ENCODE results near the gene BICD2. TPM values are rescaled to one million over a fixed set of nuclear protein-coding genes. Genes with fewer than 3 reads are reported as not detected.
"Not testable (repeated sequence)": the region's sequence is repeated elsewhere in the genome, so short reads cannot be mapped to it uniquely, and the experiment has no call there.

The BICD2 gene
- polyA plus RNA-seq, 4 donors: 0.67 to 9.7 (median 3.3) TPM

GRCh38 chr9:92780206-92780605 is 15.6 kb upstream of the BICD2 start:
- Histone ChIP-seq H3K4me1 (ENCODE audit: control insufficient read depth in 3 of 3, insufficient read depth in 2 of 3, low read depth in 1 of 3, low read length in 2 of 3) (no peaks in the 10 kb centered on the region), H3K27ac (ENCODE audit: low read depth in 1 of 3, low read length in 2 of 3) (no peak overlapping the region), H3K9me3 (ENCODE audit: control insufficient read depth in 2 of 2, insufficient read depth in 1 of 2, low read depth in 1 of 2, low read length in 1 of 2) (peaks cover 0 to 13% of the 10 kb centered on the region in 2 donors), H3K27me3 (ENCODE audit: control insufficient read depth in 3 of 3, insufficient read depth in 3 of 3, low read length in 3 of 3) (peaks cover 0 to 18% (median 2%) of the 10 kb centered on the region in 3 donors), H3K36me3 (ENCODE audit: control insufficient read depth in 3 of 3, insufficient read depth in 2 of 3, low read depth in 1 of 3, low read length in 3 of 3) (no peaks in the 10 kb centered on the region), H3K4me3 (ENCODE audit: low read depth in 1 of 3, low read length in 3 of 3) (no peak overlapping the region)
- DNase-seq: no peak
- no peak for FAIRE-seq

GRCh38 chr9:92775466-92775865 is 10.8 kb upstream of the BICD2 start:
- Histone ChIP-seq H3K9me3 (ENCODE audit: control insufficient read depth in 2 of 2, insufficient read depth in 1 of 2, low read depth in 1 of 2, low read length in 1 of 2) (peaks cover 0 to 3% of the 10 kb centered on the region in 2 donors), H3K4me3 (ENCODE audit: low read depth in 1 of 3, low read length in 3 of 3) (no peak overlapping the region), H3K36me3 (ENCODE audit: control insufficient read depth in 3 of 3, insufficient read depth in 2 of 3, low read depth in 1 of 3, low read length in 3 of 3) (no peaks in the 10 kb centered on the region), H3K27me3 (ENCODE audit: control insufficient read depth in 3 of 3, insufficient read depth in 3 of 3, low read length in 3 of 3) (peaks cover 2 to 7% (median 4%) of the 10 kb centered on the region in 3 donors), H3K27ac (ENCODE audit: low read depth in 1 of 3, low read length in 2 of 3) (no peak overlapping the region), H3K4me1 (ENCODE audit: control insufficient read depth in 3 of 3, insufficient read depth in 2 of 3, low read depth in 1 of 3, low read length in 2 of 3) (peaks cover 0 to 8% (median 0%) of the 10 kb centered on the region in 3 donors)
- no peak for DNase-seq
- no peak for FAIRE-seq
- 68 to 81% (median 79%) methylated on average over 5 of the region's 5 CpGs for WGBS, 3 donors

GRCh38 chr9:92774274-92774673 is 9.6 kb upstream of the BICD2 start:
- Histone ChIP-seq H3K27ac (ENCODE audit: low read depth in 1 of 3, low read length in 2 of 3) (no peak overlapping the region), H3K4me1 (ENCODE audit: control insufficient read depth in 3 of 3, insufficient read depth in 2 of 3, low read depth in 1 of 3, low read length in 2 of 3) (peaks cover 0 to 17% (median 0%) of the 10 kb centered on the region in 3 donors), H3K4me3 (ENCODE audit: low read depth in 1 of 3, low read length in 3 of 3) (no peak overlapping the region), H3K9me3 (ENCODE audit: control insufficient read depth in 2 of 2, insufficient read depth in 1 of 2, low read depth in 1 of 2, low read length in 1 of 2) (peaks cover 0 to 3% of the 10 kb centered on the region in 2 donors), H3K36me3 (ENCODE audit: control insufficient read depth in 3 of 3, insufficient read depth in 2 of 3, low read depth in 1 of 3, low read length in 3 of 3) (no peaks in the 10 kb centered on the region), H3K27me3 (ENCODE audit: control insufficient read depth in 3 of 3, insufficient read depth in 3 of 3, low read length in 3 of 3) (peaks cover 2 to 7% (median 4%) of the 10 kb centered on the region in 3 donors)
- FAIRE-seq (no peak), DNase-seq (no peak)
- 61 to 83% (median 76%) methylated on average over 1 of the region's 1 CpG for WGBS, 3 donors

GRCh38 chr9:92773810-92774209 is 9.2 kb upstream of the BICD2 start:
- Histone ChIP-seq H3K27me3 (ENCODE audit: control insufficient read depth in 3 of 3, insufficient read depth in 3 of 3, low read length in 3 of 3) (peaks cover 2 to 6% (median 4%) of the 10 kb centered on the region in 3 donors), H3K4me1 (ENCODE audit: control insufficient read depth in 3 of 3, insufficient read depth in 2 of 3, low read depth in 1 of 3, low read length in 2 of 3) (peaks cover 0 to 20% (median 0%) of the 10 kb centered on the region in 3 donors), H3K36me3 (ENCODE audit: control insufficient read depth in 3 of 3, insufficient read depth in 2 of 3, low read depth in 1 of 3, low read length in 3 of 3) (no peaks in the 10 kb centered on the region), H3K27ac (ENCODE audit: low read depth in 1 of 3, low read length in 2 of 3) (no peak overlapping the region), H3K9me3 (ENCODE audit: control insufficient read depth in 2 of 2, insufficient read depth in 1 of 2, low read depth in 1 of 2, low read length in 1 of 2) (peaks cover 0 to 2% of the 10 kb centered on the region in 2 donors), H3K4me3 (ENCODE audit: low read depth in 1 of 3, low read length in 3 of 3) (no peak overlapping the region)
- no peak for FAIRE-seq
- WGBS, 3 donors: 85 to 88% (median 85%) methylated on average over 3 of the region's 3 CpGs
- no peak for DNase-seq

GRCh38 chr9:92771309-92771708 is 6.7 kb upstream of the BICD2 start:
- H3K4me1 ChIP-seq (ENCODE audit: control insufficient read depth in 3 of 3, insufficient read depth in 2 of 3, low read depth in 1 of 3, low read length in 2 of 3): peaks cover 0 to 23% (median 0%) of the 10 kb centered on the region in 3 donors
- no peaks in the 10 kb centered on the region for H3K36me3 ChIP-seq (ENCODE audit: control insufficient read depth in 3 of 3, insufficient read depth in 2 of 3, low read depth in 1 of 3, low read length in 3 of 3)
- H3K27me3 ChIP-seq (ENCODE audit: control insufficient read depth in 3 of 3, insufficient read depth in 3 of 3, low read length in 3 of 3): peaks cover 2 to 3% (median 2%) of the 10 kb centered on the region in 3 donors
- no peak for FAIRE-seq
- no peak overlapping the region for H3K27ac ChIP-seq (ENCODE audit: low read depth in 1 of 3, low read length in 2 of 3)
- H3K9me3 ChIP-seq (ENCODE audit: control insufficient read depth in 2 of 2, insufficient read depth in 1 of 2, low read depth in 1 of 2, low read length in 1 of 2): no peaks in the 10 kb centered on the region
- WGBS, 3 donors: 86 to 92% (median 91%) methylated on average over 5 of the region's 5 CpGs
- DNase-seq: no peak
- no peak overlapping the region for H3K4me3 ChIP-seq (ENCODE audit: low read depth in 1 of 3, low read length in 3 of 3)

GRCh38 chr9:92770360-92770995 is 5.8 kb upstream of the BICD2 start:
- Histone ChIP-seq H3K27ac (ENCODE audit: low read depth in 1 of 3, low read length in 2 of 3) (peak overlapping the region in 1 of 3 donors; percentile 30), H3K27me3 (ENCODE audit: control insufficient read depth in 3 of 3, insufficient read depth in 3 of 3, low read length in 3 of 3) (peaks cover 1 to 2% (median 2%) of the 10 kb centered on the region in 3 donors), H3K4me3 (ENCODE audit: low read depth in 1 of 3, low read length in 3 of 3) (no peak overlapping the region), H3K9me3 (ENCODE audit: control insufficient read depth in 2 of 2, insufficient read depth in 1 of 2, low read depth in 1 of 2, low read length in 1 of 2) (no peaks in the 10 kb centered on the region), H3K4me1 (ENCODE audit: control insufficient read depth in 3 of 3, insufficient read depth in 2 of 3, low read depth in 1 of 3, low read length in 2 of 3) (peaks cover 0 to 30% (median 5%) of the 10 kb centered on the region in 3 donors), H3K36me3 (ENCODE audit: control insufficient read depth in 3 of 3, insufficient read depth in 2 of 3, low read depth in 1 of 3, low read length in 3 of 3) (no peaks in the 10 kb centered on the region)
- FAIRE-seq (no peak), DNase-seq (peak; percentile 23 to 43)
- WGBS, 3 donors: 33 to 50% (median 34%) methylated on average over 7 of the region's 7 CpGs

GRCh38 chr9:92769990-92770359 is 5.3 kb upstream of the BICD2 start:
- 17 to 38% (median 29%) methylated on average over 2 of the region's 2 CpGs for WGBS, 3 donors
- Histone ChIP-seq H3K27ac (ENCODE audit: low read depth in 1 of 3, low read length in 2 of 3) (no peak overlapping the region), H3K36me3 (ENCODE audit: control insufficient read depth in 3 of 3, insufficient read depth in 2 of 3, low read depth in 1 of 3, low read length in 3 of 3) (no peaks in the 10 kb centered on the region), H3K9me3 (ENCODE audit: control insufficient read depth in 2 of 2, insufficient read depth in 1 of 2, low read depth in 1 of 2, low read length in 1 of 2) (no peaks in the 10 kb centered on the region), H3K27me3 (ENCODE audit: control insufficient read depth in 3 of 3, insufficient read depth in 3 of 3, low read length in 3 of 3) (peaks cover 0 to 2% (median 2%) of the 10 kb centered on the region in 3 donors), H3K4me1 (ENCODE audit: control insufficient read depth in 3 of 3, insufficient read depth in 2 of 3, low read depth in 1 of 3, low read length in 2 of 3) (peaks cover 0 to 30% (median 5%) of the 10 kb centered on the region in 3 donors), H3K4me3 (ENCODE audit: low read depth in 1 of 3, low read length in 3 of 3) (no peak overlapping the region)
- DNase-seq (peak; percentile 23 to 28), FAIRE-seq (no peak)

GRCh38 chr9:92769286-92769685 is 4.7 kb upstream of the BICD2 start:
- peaks cover 0 to 30% (median 5%) of the 10 kb centered on the region in 3 donors for H3K4me1 ChIP-seq (ENCODE audit: control insufficient read depth in 3 of 3, insufficient read depth in 2 of 3, low read depth in 1 of 3, low read length in 2 of 3)
- WGBS, 3 donors: 26 to 64% (median 37%) methylated on average over 3 of the region's 3 CpGs
- FAIRE-seq: no peak

GRCh38 chr9:92768816-92769215 is 4.2 kb upstream of the BICD2 start:
- peak in 1 of 2 donors; percentile 69 for DNase-seq
- peaks cover 0 to 30% (median 5%) of the 10 kb centered on the region in 3 donors for H3K4me1 ChIP-seq (ENCODE audit: control insufficient read depth in 3 of 3, insufficient read depth in 2 of 3, low read depth in 1 of 3, low read length in 2 of 3)
- not testable (repeated sequence) for H3K4me3 ChIP-seq (ENCODE audit: low read depth in 1 of 3, low read length in 3 of 3); H3K36me3 ChIP-seq (ENCODE audit: control insufficient read depth in 3 of 3, insufficient read depth in 2 of 3, low read depth in 1 of 3, low read length in 3 of 3); H3K27ac ChIP-seq (ENCODE audit: low read depth in 1 of 3, low read length in 2 of 3); H3K9me3 ChIP-seq (ENCODE audit: control insufficient read depth in 2 of 2, insufficient read depth in 1 of 2, low read depth in 1 of 2, low read length in 1 of 2); FAIRE-seq; H3K27me3 ChIP-seq (ENCODE audit: control insufficient read depth in 3 of 3, insufficient read depth in 3 of 3, low read length in 3 of 3)
- WGBS, 3 donors: 16 to 64% (median 38%) methylated on average over 10 of the region's 10 CpGs

More at GRCh38 chr9:92769286-92769685, 4.7 kb upstream of the BICD2 start:
- DNase-seq: no peak
- Histone ChIP-seq H3K27me3 (ENCODE audit: control insufficient read depth in 3 of 3, insufficient read depth in 3 of 3, low read length in 3 of 3) (peaks cover 0 to 2% (median under 1%) of the 10 kb centered on the region in 3 donors), H3K9me3 (ENCODE audit: control insufficient read depth in 2 of 2, insufficient read depth in 1 of 2, low read depth in 1 of 2, low read length in 1 of 2) (no peaks in the 10 kb centered on the region), H3K4me3 (ENCODE audit: low read depth in 1 of 3, low read length in 3 of 3) (no peak overlapping the region), H3K36me3 (ENCODE audit: control insufficient read depth in 3 of 3, insufficient read depth in 2 of 3, low read depth in 1 of 3, low read length in 3 of 3) (no peaks in the 10 kb centered on the region), H3K27ac (ENCODE audit: low read depth in 1 of 3, low read length in 2 of 3) (no peak overlapping the region)
